ENCODE results near the gene SAMD3.
"Not testable (repeated sequence)": the region's sequence is repeated elsewhere in the genome, so short reads cannot be mapped to it uniquely, and the experiment has no call there.

The SAMD3 gene

GRCh38 chr6:130127195-130127594, 95.6 kb downstream of the SAMD3 start:
- DNase-seq: no peak

DNA sequence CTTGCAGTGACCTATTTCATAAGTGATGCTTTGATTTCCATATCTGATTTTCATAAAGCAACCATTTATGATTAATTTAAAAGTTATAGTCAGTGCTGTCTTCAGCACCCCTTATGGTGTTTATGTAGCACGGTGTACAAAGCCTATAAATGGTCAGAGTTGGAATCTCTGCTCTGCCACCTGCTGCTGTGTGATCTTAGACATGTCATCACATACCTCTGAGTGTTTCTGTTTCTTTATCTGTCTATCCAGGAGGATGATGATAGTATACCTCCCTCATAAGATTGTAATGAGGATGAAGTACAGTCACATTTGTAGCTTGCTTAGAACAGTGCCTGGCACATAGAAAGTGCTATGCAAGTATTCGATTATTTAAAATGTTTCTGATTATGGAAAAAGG, 100.5 kb downstream of the SAMD3 start:
- no peak for DNase-seq

- DNase-seq: no peak
These were observed 102.0 kb downstream of the SAMD3 start for GRCh38 chr6:130120731-130121130.

DNA sequence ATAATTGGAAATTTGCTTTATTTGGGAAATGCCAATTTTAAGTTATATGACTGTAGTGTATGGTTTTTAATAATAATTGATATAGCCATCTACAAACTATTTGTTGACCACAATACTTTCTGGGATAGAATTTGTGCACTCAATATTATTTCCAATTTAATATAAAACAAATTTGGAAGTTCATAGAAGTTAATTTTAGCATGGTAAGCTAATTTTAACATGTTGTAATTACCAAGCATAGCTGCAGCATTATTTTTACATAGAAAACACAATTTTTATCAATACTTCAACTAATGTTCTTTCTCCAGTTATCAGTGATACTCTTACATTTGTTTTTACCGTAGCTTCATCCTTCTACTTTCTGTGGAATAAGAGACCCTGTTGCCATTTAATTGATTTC, 103.5 kb downstream of the SAMD3 start:
- no peak for DNase-seq

DNA sequence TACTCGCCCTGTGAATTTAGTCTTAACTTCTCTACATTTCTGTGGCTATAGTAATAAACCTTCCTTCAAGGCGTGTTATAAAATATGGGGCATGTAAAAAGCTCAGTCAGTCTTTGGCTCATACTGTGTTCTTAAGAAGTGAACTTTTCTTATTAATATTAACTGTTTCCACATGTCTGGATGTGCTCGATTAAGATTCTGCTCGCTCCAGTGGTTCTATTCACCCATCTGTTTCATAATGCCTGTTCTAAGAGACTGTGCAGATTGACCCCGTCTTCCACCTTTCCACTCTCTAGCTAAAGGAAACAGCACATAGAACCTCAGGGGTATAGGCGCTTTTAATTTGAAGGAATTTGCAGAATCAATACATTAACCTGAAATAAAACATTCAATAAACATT, 104.5 kb downstream of the SAMD3 start:
- no peak for DNase-seq

DNA sequence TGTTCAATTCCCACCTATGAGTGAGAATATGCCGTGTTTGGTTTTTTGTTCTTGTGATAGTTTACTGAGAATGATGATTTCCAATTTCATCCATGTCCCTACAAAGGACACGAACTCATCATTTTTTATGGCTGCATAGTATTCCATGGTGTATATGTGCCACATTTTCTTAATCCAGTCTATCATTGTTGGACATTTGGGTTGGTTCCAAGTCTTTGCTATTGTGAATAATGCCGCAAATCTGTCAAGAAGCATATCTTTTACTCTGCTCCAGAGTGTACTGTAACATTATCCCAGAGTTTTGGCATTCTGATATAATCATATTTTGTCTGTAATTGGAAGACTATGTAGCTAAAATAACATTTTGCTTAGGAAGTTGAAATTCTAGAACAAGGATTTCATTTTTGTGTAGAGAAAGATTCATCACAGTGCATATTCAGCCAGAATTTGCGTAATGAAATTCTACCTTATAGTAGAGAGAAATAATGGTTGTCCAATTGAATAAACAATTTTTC, 105.5 kb downstream of the SAMD3 start:
- DNase-seq: not testable (repeated sequence)

- DNase-seq: no peak
These were observed 106.5 kb downstream of the SAMD3 start for GRCh38 chr6:130116273-130116672.

GRCh38 chr6:130115036-130115435, 107.7 kb downstream of the SAMD3 start:
- DNase-seq: no peak

GRCh38 chr6:130113201-130113710, 109.5 kb downstream of the SAMD3 start:
- DNase-seq: no peak

DNA sequence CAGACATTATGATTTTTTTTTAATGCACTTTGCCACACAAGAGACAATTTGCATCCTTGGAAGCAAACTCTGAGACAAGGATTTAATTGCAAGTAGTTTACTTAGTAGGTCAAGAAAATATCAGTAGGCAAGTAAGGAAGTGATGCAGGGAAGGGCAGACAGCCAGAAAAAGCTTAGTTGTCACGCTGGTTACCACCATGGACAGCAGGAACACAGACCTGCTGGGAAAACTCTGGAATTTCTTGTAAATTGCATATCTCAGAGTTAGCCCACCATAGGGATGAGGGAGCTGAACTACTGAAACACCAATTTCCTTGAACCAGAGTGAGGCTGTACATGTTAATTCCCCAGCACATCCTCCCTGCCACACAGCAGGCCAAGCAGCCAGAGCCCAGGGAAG, 111.7 kb downstream of the SAMD3 start:
- no peak for DNase-seq

- no peak for DNase-seq
These were observed 115.0 kb downstream of the SAMD3 start for GRCh38 chr6:130107710-130108109.

DNA sequence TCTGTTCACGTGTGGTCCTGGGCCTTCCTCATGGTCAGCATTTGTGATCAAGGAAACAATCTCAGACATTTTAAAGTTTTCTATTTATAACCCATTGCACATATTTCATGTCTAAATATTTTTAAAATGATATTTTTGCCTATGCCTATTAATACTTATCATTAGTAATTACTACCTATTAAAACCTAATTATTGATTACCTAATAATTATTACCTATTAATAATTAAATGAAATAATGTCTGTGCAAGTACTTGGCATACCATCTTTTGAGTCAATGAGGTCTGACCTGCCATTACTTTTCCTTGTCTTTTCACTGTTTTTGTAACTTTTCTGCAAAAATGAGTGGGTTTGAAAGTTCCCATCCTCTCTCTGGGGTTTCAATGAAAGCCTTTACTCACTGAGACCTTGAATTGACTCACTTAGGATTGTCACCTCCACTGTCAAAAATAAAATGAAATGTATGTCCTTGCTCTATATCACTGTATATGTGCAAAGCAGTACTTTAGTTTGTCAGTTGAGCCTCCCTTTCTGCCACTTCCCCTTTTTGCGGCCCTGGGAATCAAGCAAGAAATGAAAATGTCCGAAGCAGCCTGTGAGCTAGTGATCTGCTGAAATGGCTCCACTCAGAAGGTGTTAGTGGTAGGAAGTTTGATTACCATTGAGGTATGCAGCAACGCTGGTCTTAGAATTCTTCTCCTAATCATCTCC, 116.6 kb downstream of the SAMD3 start:
- no peak for DNase-seq

- DNase-seq: no peak
These were observed 123.6 kb downstream of the SAMD3 start for GRCh38 chr6:130099119-130099518.

GRCh38 chr6:130098317-130098716, 124.4 kb downstream of the SAMD3 start:
- no peak for DNase-seq

All from activated effector memory CD4-positive, alpha-beta T cell treated with Interleukin-2 at 50 U/mL for 16 hours (primary cell).